T47D (cell line): ENCODE measurements around the gene ADAMTS10.

Source experiments
- DNase-seq, 2 experiments: peaks; one replicate each; pipeline versions ENCODE4 v3.0.0 to v3.0.0-alpha.2; 2011 to 2012; ENCODE audit warnings: low read depth in 1 of 2, low spot score in 1 of 2
- JUND ChIP-seq: IDR thresholded peaks from 2 replicates; pipeline ENCODE4 v1.6.1; 2012; ENCODE audit warnings: low read depth
- in situ Hi-C: cut with HindIII; loops from 2 replicates; pipeline ENCODE4 v1.10.0; 2016; ENCODE audit warnings: low sequenced_read_pairs, low pct_unique_long_range_greater_than_20kb

Gene ADAMTS10

GRCh38 chr19:8616861-8617260, 6.3 kb upstream of the ADAMTS10 start:
- in situ Hi-C loops, result no loop called here
- no peak for TF ChIP-seq JUND
- no peak for DNase-seq

- in situ Hi-C loops, result no loop called here
- TF ChIP-seq JUND, result no peak
- DNase-seq, result peak; percentile 60 to 64
These were observed 5.5 kb upstream of the ADAMTS10 start for GRCh38 chr19:8615813-8616596.

GRCh38 chr19:8615024-8615423, 4.5 kb upstream of the ADAMTS10 start:
- in situ Hi-C loops, result no loop called here
- no peak for TF ChIP-seq JUND
- DNase-seq, result no peak

- no peak for DNase-seq
- no peak for TF ChIP-seq JUND
- in situ Hi-C loops, result no loop called here
These were observed 3.9 kb upstream of the ADAMTS10 start for GRCh38 chr19:8614455-8614854.

- no peak for DNase-seq
- in situ Hi-C loops, result no loop called here
- no peak for TF ChIP-seq JUND
These were observed 2.3 kb upstream of the ADAMTS10 start for GRCh38 chr19:8612807-8613171.

GRCh38 chr19:8611877-8612806, 1.6 kb upstream of the ADAMTS10 start:
- in situ Hi-C loops, result no loop called here
- TF ChIP-seq JUND, result no peak
- peak in 1 of 2 experiments; percentile 21 for DNase-seq

GRCh38 chr19:8611391-8611876, 919 bp upstream of the ADAMTS10 start:
- no peak for TF ChIP-seq JUND
- no peak for DNase-seq
- in situ Hi-C loops, result no loop called here

- in situ Hi-C loops, result no loop called here
- TF ChIP-seq JUND, result no peak
- no peak for DNase-seq
These were observed 403 bp upstream of the ADAMTS10 start for GRCh38 chr19:8610936-8611300.

- no peak for TF ChIP-seq JUND
- in situ Hi-C loops, result no loop called here
- peak in 1 of 2 experiments; percentile 36 for DNase-seq
These were observed 1.1 kb downstream of the ADAMTS10 start for GRCh38 chr19:8609279-8610040.

GRCh38 chr19:8608941-8609278, 1.6 kb downstream of the ADAMTS10 start:
- TF ChIP-seq JUND, result no peak
- in situ Hi-C loops, result no loop called here
- no peak for DNase-seq

- in situ Hi-C loops, result no loop called here
- no peak for TF ChIP-seq JUND
- no peak for DNase-seq
These were observed 3.1 kb downstream of the ADAMTS10 start for GRCh38 chr19:8607386-8607785.

GRCh38 chr19:8605514-8605913, 5.0 kb downstream of the ADAMTS10 start:
- TF ChIP-seq JUND, result no peak
- DNase-seq, result no peak
- in situ Hi-C loops, result no loop called here
